ENCODE measurements around the gene FBLN1. TPM values are rescaled to one million over a fixed set of nuclear protein-coding genes. Genes with fewer than 3 reads are reported as not detected.

FBLN1 gene
- total RNA-seq, 2 donors from 2014 or later, result 226 to 305 TPM

GRCh38 chr22:45547016-45547345 is 44.3 kb downstream of the FBLN1 start:
- 96 to 100% methylated on average over 4 to 11 of the region's 11 CpGs for whole genome bisulfite sequencing, 2 experiments (ENCODE audit: insufficient coverage in 1 of 2, insufficient read length in 1 of 2)
- H3K36me3 ChIP-seq (ENCODE audit: control insufficient read depth, insufficient read depth, low read length), result peaks cover 89% of the 10 kb centered on the region

GRCh38 chr22:45547731-45548130 is 45.0 kb downstream of the FBLN1 start:
- Mint-ChIP-seq H3K27ac (peak overlapping the region; percentile 17), H3K4me3 (no peak overlapping the region), H3K27me3 (ENCODE audit: insufficient read depth) (no peaks in the 10 kb centered on the region), H3K4me1 (no peaks in the 10 kb centered on the region), H3K9me3 (no peaks in the 10 kb centered on the region), H3K36me3 (ENCODE audit: low read depth) (peaks cover 76% of the 10 kb centered on the region)
- Histone ChIP-seq H3K36me3 (ENCODE audit: control insufficient read depth, insufficient read depth, low read length) (peaks cover 84% of the 10 kb centered on the region), H3K27me3 (ENCODE audit: control insufficient read depth, insufficient read depth, low read length, poor library complexity, severe bottlenecking) (no peaks in the 10 kb centered on the region), H3K9me3 (ENCODE audit: control insufficient read depth, low read length) (no peaks in the 10 kb centered on the region), H3K4me1 (ENCODE audit: control insufficient read depth, insufficient read depth, low read length) (no peaks in the 10 kb centered on the region), H3K27ac (ENCODE audit: low read depth, low read length) (no peak overlapping the region), H3K9ac (ENCODE audit: extremely low read depth, low read length, poor library complexity, severe bottlenecking) (no peak overlapping the region), H3K4me3 (ENCODE audit: low read length) (no peak overlapping the region)
- no peak for TF ChIP-seq CTCF (conservative IDR thresholded peaks at IDR 0.05)
- no peak for DNase-seq
- 88 to 89% methylated on average over 4 to 6 of the region's 6 CpGs for WGBS, 2 experiments (ENCODE audit: insufficient coverage in 1 of 2, insufficient read length in 1 of 2)

More at GRCh38 chr22:45547016-45547345, 44.3 kb downstream of the FBLN1 start:
- Mint-ChIP-seq H3K9me3 (no peaks in the 10 kb centered on the region), H3K27ac (no peak overlapping the region), H3K36me3 (ENCODE audit: low read depth) (peaks cover 84% of the 10 kb centered on the region), H3K4me1 (no peaks in the 10 kb centered on the region), H3K4me3 (no peak overlapping the region), H3K27me3 (ENCODE audit: insufficient read depth) (no peaks in the 10 kb centered on the region)
- no peak for TF ChIP-seq CTCF (conservative IDR thresholded peaks at IDR 0.05)
- DNase-seq, result no peak
- Histone ChIP-seq H3K4me3 (ENCODE audit: low read length) (no peak overlapping the region), H3K9ac (ENCODE audit: extremely low read depth, low read length, poor library complexity, severe bottlenecking) (no peak overlapping the region), H3K4me1 (ENCODE audit: control insufficient read depth, insufficient read depth, low read length) (no peaks in the 10 kb centered on the region), H3K27ac (ENCODE audit: low read depth, low read length) (no peak overlapping the region), H3K9me3 (ENCODE audit: control insufficient read depth, low read length) (no peaks in the 10 kb centered on the region), H3K27me3 (ENCODE audit: control insufficient read depth, insufficient read depth, low read length, poor library complexity, severe bottlenecking) (no peaks in the 10 kb centered on the region)

GRCh38 chr22:45548247-45548840 is 45.7 kb downstream of the FBLN1 start:
- Mint-ChIP-seq H3K4me3 (no peak overlapping the region), H3K27me3 (ENCODE audit: insufficient read depth) (no peaks in the 10 kb centered on the region), H3K36me3 (ENCODE audit: low read depth) (peaks cover 70% of the 10 kb centered on the region), H3K4me1 (peaks cover under 1% of the 10 kb centered on the region), H3K9me3 (no peaks in the 10 kb centered on the region), H3K27ac (no peak overlapping the region)
- H3K36me3 ChIP-seq (ENCODE audit: control insufficient read depth, insufficient read depth, low read length), result peaks cover 86% of the 10 kb centered on the region
- H3K9ac ChIP-seq (ENCODE audit: extremely low read depth, low read length, poor library complexity, severe bottlenecking), result no peak overlapping the region
- no peak overlapping the region for H3K4me3 ChIP-seq (ENCODE audit: low read length)
- no peak for TF ChIP-seq CTCF (conservative IDR thresholded peaks at IDR 0.05)
- 95 to 98% methylated on average over 11 to 18 of the region's 18 CpGs for WGBS, 2 experiments (ENCODE audit: insufficient coverage in 1 of 2, insufficient read length in 1 of 2)
- no peaks in the 10 kb centered on the region for H3K9me3 ChIP-seq (ENCODE audit: control insufficient read depth, low read length)
- no peaks in the 10 kb centered on the region for H3K4me1 ChIP-seq (ENCODE audit: control insufficient read depth, insufficient read depth, low read length)
- no peak for DNase-seq
- no peak overlapping the region for H3K27ac ChIP-seq (ENCODE audit: low read depth, low read length)
- no peaks in the 10 kb centered on the region for H3K27me3 ChIP-seq (ENCODE audit: control insufficient read depth, insufficient read depth, low read length, poor library complexity, severe bottlenecking)

All from endodermal cell (in vitro differentiated cells).